ENCODE measurements around the gene SERPINE1.
"Not testable (repeated sequence)": the region's sequence is repeated elsewhere in the genome, so short reads cannot be mapped to it uniquely, and the experiment has no call there.

SERPINE1 gene

DNA sequence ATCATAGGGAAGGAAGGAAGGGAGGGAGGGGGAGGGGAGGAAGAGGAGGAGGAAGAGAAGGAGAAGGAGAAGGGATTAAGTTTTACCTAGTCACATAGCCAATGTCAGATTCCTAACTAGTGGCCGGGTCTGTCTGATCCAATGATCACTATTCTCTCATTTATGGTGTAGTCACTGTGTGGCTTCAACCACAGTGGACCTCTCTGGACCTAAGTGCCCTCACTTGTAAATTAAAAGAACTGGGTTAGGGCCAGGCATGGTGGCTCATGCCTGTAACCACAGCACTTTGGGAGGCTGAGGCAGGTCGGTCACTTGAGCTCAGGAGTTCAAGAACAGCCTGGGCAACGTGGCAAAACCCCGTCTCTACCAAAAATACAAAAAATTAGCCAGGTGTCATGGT, 6.6 kb upstream of the SERPINE1 start:
- no peak overlapping the region for H3K9ac ChIP-seq (ENCODE audit: low read depth, low read length)
- H3K9me3 ChIP-seq (ENCODE audit: insufficient read depth, low read length, severe bottlenecking), result no peaks in the 10 kb centered on the region
- H2AFZ ChIP-seq (ENCODE audit: low read depth, low read length), result no peak overlapping the region
- H3K4me3 ChIP-seq (ENCODE audit: low read depth in 1 of 2, low read length in 2 of 2), result no peak overlapping the region
- H3K36me3 ChIP-seq (ENCODE audit: insufficient read depth, low read length), result no peaks in the 10 kb centered on the region
- no peak overlapping the region for H3K27ac ChIP-seq (ENCODE audit: low read length)
- TF ChIP-seq, protein P1, sequence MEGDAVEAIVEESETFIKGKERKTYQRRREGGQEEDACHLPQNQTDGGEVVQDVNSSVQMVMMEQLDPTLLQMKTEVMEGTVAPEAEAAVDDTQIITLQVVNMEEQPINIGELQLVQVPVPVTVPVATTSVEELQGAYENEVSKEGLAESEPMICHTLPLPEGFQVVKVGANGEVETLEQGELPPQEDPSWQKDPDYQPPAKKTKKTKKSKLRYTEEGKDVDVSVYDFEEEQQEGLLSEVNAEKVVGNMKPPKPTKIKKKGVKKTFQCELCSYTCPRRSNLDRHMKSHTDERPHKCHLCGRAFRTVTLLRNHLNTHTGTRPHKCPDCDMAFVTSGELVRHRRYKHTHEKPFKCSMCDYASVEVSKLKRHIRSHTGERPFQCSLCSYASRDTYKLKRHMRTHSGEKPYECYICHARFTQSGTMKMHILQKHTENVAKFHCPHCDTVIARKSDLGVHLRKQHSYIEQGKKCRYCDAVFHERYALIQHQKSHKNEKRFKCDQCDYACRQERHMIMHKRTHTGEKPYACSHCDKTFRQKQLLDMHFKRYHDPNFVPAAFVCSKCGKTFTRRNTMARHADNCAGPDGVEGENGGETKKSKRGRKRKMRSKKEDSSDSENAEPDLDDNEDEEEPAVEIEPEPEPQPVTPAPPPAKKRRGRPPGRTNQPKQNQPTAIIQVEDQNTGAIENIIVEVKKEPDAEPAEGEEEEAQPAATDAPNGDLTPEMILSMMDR (IDR thresholded peaks at IDR 0.05; ENCODE audit: borderline replicate concordance, extremely low read depth, low read length, poor library complexity, severe bottlenecking), result no peak
- TF ChIP-seq EZH2 (IDR thresholded peaks at IDR 0.05; ENCODE audit: borderline replicate concordance, low read depth, low read length, severe bottlenecking), result no peak
- H4K20me1 ChIP-seq (ENCODE audit: insufficient read depth, low read length), result 0 out of 2 replicates have a peak, but pooled peaks cover 3% of the 10 kb centered on the region
- no peak overlapping the region for H3K4me2 ChIP-seq (ENCODE audit: insufficient read depth, low read length)
- no peak for ATAC-seq (ENCODE audit: insufficient read depth, low read depth)
- no peaks in the 10 kb centered on the region for H3K79me2 ChIP-seq (ENCODE audit: insufficient read depth, low read length)
- no peak for DNase-seq
- H3K27me3 ChIP-seq (ENCODE audit: insufficient read depth, low read length, poor library complexity), result no peaks in the 10 kb centered on the region
- peaks cover 13% of the 10 kb centered on the region for H3K4me1 ChIP-seq (ENCODE audit: insufficient read depth, low read length)

DNA sequence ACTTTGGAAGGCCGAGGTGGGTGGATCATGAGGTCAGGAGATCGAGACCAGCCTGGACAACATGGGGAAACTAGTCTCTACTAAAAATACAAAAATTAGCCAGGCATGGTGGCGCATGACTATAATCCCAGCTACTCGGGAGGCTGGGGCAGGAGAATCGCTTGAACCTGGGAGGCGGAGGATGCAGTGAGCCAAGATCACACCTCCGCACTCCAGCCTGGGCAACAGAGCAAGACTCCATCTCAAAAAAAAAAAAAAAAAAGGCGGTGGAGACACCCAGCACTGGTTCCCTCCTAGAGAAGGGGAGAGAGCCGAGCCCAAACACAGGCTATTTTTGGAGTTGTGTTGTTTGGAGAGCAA, 5.3 kb upstream of the SERPINE1 start:
- H3K4me1 ChIP-seq (ENCODE audit: insufficient read depth, low read length), result peaks cover 26% of the 10 kb centered on the region
- H3K4me3 ChIP-seq (ENCODE audit: low read depth in 1 of 2, low read length in 2 of 2); H4K20me1 ChIP-seq (ENCODE audit: insufficient read depth, low read length); H3K27me3 ChIP-seq (ENCODE audit: insufficient read depth, low read length, poor library complexity); H2AFZ ChIP-seq (ENCODE audit: low read depth, low read length); H3K27ac ChIP-seq (ENCODE audit: low read length); H3K9ac ChIP-seq (ENCODE audit: low read depth, low read length); H3K4me2 ChIP-seq (ENCODE audit: insufficient read depth, low read length); ATAC-seq (ENCODE audit: insufficient read depth, low read depth); H3K79me2 ChIP-seq (ENCODE audit: insufficient read depth, low read length); H3K9me3 ChIP-seq (ENCODE audit: insufficient read depth, low read length, severe bottlenecking); DNase-seq; H3K36me3 ChIP-seq (ENCODE audit: insufficient read depth, low read length): not testable (repeated sequence)

DNA sequence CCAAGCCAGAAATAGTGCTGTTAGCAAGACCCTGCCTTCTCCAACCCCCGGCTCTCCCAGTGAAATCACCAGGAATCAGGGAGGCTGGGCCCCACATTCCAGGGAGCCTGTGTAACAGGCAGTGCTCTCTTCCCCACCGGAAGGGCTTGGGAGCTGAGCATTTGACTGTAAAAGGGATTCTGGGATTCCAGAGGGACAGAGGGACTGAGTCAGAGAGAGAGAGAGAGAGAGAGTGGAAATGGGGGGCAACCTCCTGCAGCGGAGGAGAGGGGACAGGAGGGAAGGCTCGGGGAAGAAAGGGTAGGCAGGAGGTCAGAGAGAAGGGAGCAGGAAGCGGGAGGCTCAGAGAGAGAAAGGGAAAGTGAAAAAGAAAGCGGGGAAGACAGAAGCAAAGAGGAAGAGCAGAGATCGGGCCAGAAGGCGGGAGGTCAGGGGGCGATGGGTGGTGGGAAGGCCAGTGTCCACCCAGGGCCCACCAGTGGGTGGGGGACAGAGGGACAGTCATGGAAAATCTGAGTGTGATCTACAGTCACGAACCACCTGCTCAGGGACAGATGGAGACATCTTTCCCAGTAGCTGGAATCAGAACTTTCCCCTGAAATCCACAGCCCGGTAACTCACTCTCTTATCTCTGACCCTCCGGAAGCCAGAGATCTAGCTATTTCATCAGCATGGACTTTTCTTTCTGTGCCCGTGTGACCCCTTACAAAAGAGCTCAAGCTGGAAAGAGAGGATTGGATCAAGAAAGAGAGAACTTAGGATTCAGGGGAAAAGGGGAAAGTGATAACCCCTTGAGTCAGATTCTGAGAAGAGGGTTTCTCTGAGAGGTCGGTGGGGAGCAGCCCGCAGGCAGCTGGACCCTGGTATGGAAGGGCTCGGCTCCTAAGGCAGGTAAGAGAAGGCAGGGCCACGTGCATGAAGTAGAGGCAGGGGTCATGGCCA, 4.6 kb upstream of the SERPINE1 start:
- no peaks in the 10 kb centered on the region for H3K36me3 ChIP-seq (ENCODE audit: insufficient read depth, low read length)
- TF ChIP-seq, protein P1 (IDR thresholded peaks at IDR 0.05; ENCODE audit: borderline replicate concordance, extremely low read depth, low read length, poor library complexity, severe bottlenecking), result no peak
- TF ChIP-seq EZH2 (IDR thresholded peaks at IDR 0.05; ENCODE audit: borderline replicate concordance, low read depth, low read length, severe bottlenecking), result no peak
- H3K4me3 ChIP-seq (ENCODE audit: low read depth in 1 of 2, low read length in 2 of 2), result no peak overlapping the region
- H3K79me2 ChIP-seq (ENCODE audit: insufficient read depth, low read length), result no peaks in the 10 kb centered on the region
- peaks cover 33% of the 10 kb centered on the region for H3K4me1 ChIP-seq (ENCODE audit: insufficient read depth, low read length)
- H3K27ac ChIP-seq (ENCODE audit: low read length), result no peak overlapping the region
- H3K9me3 ChIP-seq (ENCODE audit: insufficient read depth, low read length, severe bottlenecking), result no peaks in the 10 kb centered on the region
- H3K4me2 ChIP-seq (ENCODE audit: insufficient read depth, low read length), result no peak overlapping the region
- H4K20me1 ChIP-seq (ENCODE audit: insufficient read depth, low read length), result 0 out of 2 replicates have a peak, but pooled peaks cover 3% of the 10 kb centered on the region
- H2AFZ ChIP-seq (ENCODE audit: low read depth, low read length), result no peak overlapping the region
- DNase-seq, result no peak
- no peaks in the 10 kb centered on the region for H3K27me3 ChIP-seq (ENCODE audit: insufficient read depth, low read length, poor library complexity)
- ATAC-seq (ENCODE audit: insufficient read depth, low read depth), result no peak
- H3K9ac ChIP-seq (ENCODE audit: low read depth, low read length), result no peak overlapping the region

DNA sequence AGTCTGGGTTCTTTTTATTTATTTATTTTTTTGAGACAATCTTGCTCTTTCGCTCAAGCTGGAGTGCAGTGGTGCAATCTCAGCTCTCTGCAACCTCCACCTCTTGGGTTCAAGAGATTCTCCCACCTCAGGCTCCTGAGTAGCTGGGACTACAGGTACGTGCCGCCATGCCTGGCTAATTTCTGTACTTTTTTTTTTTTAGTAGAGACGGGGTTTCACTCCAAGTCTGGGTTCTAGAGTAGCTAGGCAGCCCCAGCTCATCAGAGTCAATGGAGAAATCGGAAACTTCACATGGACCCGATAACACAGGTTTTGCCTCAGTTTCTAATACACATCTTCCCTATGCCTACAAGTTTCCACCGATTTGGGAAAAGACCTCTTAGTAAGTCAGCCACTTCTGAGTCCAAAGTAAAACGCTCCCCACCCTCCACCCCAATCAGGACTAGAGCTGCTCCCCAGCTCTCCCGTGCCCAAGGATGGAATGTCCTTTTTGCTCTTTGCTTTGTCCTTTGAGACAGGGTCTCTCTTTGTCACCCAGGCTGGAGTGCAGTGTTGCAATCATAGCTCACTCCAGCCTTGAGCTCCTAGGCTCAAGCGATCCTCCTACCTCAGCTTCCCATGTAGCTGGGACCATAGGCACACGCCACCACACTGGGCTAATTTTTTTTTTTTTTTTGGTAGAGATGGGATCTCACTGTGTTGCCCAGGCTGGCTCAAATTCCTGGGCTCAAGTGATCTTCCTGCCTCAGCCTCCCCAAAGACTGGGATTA, 3.8 kb upstream of the SERPINE1 start:
- no peak for DNase-seq
- ATAC-seq (ENCODE audit: insufficient read depth, low read depth), result no peak
- TF ChIP-seq EZH2 (IDR thresholded peaks at IDR 0.05; ENCODE audit: borderline replicate concordance, low read depth, low read length, severe bottlenecking), result no peak
- TF ChIP-seq, protein P1 (IDR thresholded peaks at IDR 0.05; ENCODE audit: borderline replicate concordance, extremely low read depth, low read length, poor library complexity, severe bottlenecking), result no peak
- Histone ChIP-seq H3K27me3 (ENCODE audit: insufficient read depth, low read length, poor library complexity) (no peaks in the 10 kb centered on the region), H3K36me3 (ENCODE audit: insufficient read depth, low read length) (no peaks in the 10 kb centered on the region), H3K4me1 (ENCODE audit: insufficient read depth, low read length) (peaks cover 37% of the 10 kb centered on the region), H3K4me2 (ENCODE audit: insufficient read depth, low read length) (no peak overlapping the region), H2AFZ (ENCODE audit: low read depth, low read length) (no peak overlapping the region), H3K27ac (ENCODE audit: low read length) (no peak overlapping the region), H3K4me3 (ENCODE audit: low read depth in 1 of 2, low read length in 2 of 2) (no peak overlapping the region), H3K79me2 (ENCODE audit: insufficient read depth, low read length) (no peaks in the 10 kb centered on the region), H3K9me3 (ENCODE audit: insufficient read depth, low read length, severe bottlenecking) (no peaks in the 10 kb centered on the region), H4K20me1 (ENCODE audit: insufficient read depth, low read length) (0 out of 2 replicates have a peak, but pooled peaks cover 3% of the 10 kb centered on the region), H3K9ac (ENCODE audit: low read depth, low read length) (no peak overlapping the region)
